Testis (tissue), 2 donors: Measurements from ENCODE around the gene TMEM178B.

Experiments
- POLR2A ChIP-seq: fragments of 450-650 bp; IDR thresholded peaks from one replicate; pipeline ENCODE4 v1.6.1; 2017; ENCODE audit warnings: antibody characterized with exemption, mild to moderate bottlenecking, moderate library complexity
- TF ChIP-seq, protein P1 (sequence below), 3 experiments: fragments of 450-650 bp in 2 of 3; fragments of 200-600 bp in 1 of 3; sonication (generic) in 1 of 3; IDR thresholded peaks; one replicate each; pipeline ENCODE4 v1.5.1; 2016 to 2019; ENCODE audit warnings: antibody characterized with exemption in 3 of 3, mild to moderate bottlenecking in 2 of 3, moderate library complexity in 1 of 3

GRCh38 chr7:141431140-141431479 is 357.2 kb downstream of the TMEM178B start:
- TF ChIP-seq, protein P1, sequence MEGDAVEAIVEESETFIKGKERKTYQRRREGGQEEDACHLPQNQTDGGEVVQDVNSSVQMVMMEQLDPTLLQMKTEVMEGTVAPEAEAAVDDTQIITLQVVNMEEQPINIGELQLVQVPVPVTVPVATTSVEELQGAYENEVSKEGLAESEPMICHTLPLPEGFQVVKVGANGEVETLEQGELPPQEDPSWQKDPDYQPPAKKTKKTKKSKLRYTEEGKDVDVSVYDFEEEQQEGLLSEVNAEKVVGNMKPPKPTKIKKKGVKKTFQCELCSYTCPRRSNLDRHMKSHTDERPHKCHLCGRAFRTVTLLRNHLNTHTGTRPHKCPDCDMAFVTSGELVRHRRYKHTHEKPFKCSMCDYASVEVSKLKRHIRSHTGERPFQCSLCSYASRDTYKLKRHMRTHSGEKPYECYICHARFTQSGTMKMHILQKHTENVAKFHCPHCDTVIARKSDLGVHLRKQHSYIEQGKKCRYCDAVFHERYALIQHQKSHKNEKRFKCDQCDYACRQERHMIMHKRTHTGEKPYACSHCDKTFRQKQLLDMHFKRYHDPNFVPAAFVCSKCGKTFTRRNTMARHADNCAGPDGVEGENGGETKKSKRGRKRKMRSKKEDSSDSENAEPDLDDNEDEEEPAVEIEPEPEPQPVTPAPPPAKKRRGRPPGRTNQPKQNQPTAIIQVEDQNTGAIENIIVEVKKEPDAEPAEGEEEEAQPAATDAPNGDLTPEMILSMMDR (IDR thresholded peaks at IDR 0.05): no peak
- no peak for TF ChIP-seq POLR2A
